Measurements from ENCODE around the gene LORICRIN.

LORICRIN gene

GRCh38 chr1:153307221-153307600 is 47.7 kb downstream of the LORICRIN start:
- DNase-seq, result no peak

- DNase-seq, result no peak
These were observed 49.1 kb downstream of the LORICRIN start for GRCh38 chr1:153308540-153308939.

GRCh38 chr1:153309441-153309840 is 50.0 kb downstream of the LORICRIN start:
- no peak for DNase-seq

- no peak for DNase-seq
These were observed 51.0 kb downstream of the LORICRIN start for GRCh38 chr1:153310526-153310925.

Data from DMS153 (cell line).